GM23248 (cell line): ENCODE data around the gene LBHD1. TPM values are rescaled to one million over a fixed set of nuclear protein-coding genes. Genes with fewer than 3 reads are reported as not detected.

Experiments used
- DNase-seq: peaks from one replicate; pipeline ENCODE4 v3.0.0-alpha.2; 2015
- H2AFZ ChIP-seq: fragments of 200-600 bp; sonication (generic); 2 replicates; pipeline ENCODE4 v1.6.1; 2016; ENCODE audit warnings: antibody characterized with exemption
- H3F3A ChIP-seq: fragments of 200-600 bp; sonication (generic); 2 replicates; pipeline ENCODE4 v1.6.1; 2016; ENCODE audit warnings: mild to moderate bottlenecking, antibody characterized with exemption, mixed run types; ENCODE audit not compliant: insufficient read depth
- H3K27ac ChIP-seq: fragments of 200-600 bp; sonication (generic); 2 replicates; pipeline ENCODE4 v1.5.1; 2016; ENCODE audit warnings: mild to moderate bottlenecking
- H3K27me3 ChIP-seq: fragments of 200-600 bp; sonication (generic); replicated peaks from 2 replicates; pipeline ENCODE4 v1.6.1; 2016; ENCODE audit warnings: mild to moderate bottlenecking; ENCODE audit not compliant: insufficient read depth
- H3K36me3 ChIP-seq: fragments of 200-600 bp; sonication (generic); 2 replicates; pipeline ENCODE4 v1.6.1; 2016; ENCODE audit warnings: low read depth, mild to moderate bottlenecking
- H3K4me1 ChIP-seq: fragments of 200-600 bp; sonication (generic); 2 replicates; pipeline ENCODE4 v1.6.1; 2016; ENCODE audit warnings: mild to moderate bottlenecking; ENCODE audit not compliant: insufficient read depth
- H3K4me2 ChIP-seq: fragments of 200-600 bp; sonication (generic); one replicate; pipeline ENCODE4 v1.6.1; 2016; ENCODE audit warnings: mild to moderate bottlenecking; ENCODE audit not compliant: unreplicated experiment
- H3K4me3 ChIP-seq: fragments of 200-600 bp; sonication (generic); 2 replicates; pipeline ENCODE4 v1.5.1; 2016; ENCODE audit warnings: mild to moderate bottlenecking
- H3K79me2 ChIP-seq: fragments of 200-600 bp; sonication (generic); 2 replicates; pipeline ENCODE4 v1.6.1; 2016; ENCODE audit warnings: mild to moderate bottlenecking; ENCODE audit not compliant: insufficient read depth
- H3K9ac ChIP-seq: fragments of 200-600 bp; sonication (generic); 2 replicates; pipeline ENCODE4 v1.6.1; 2016; ENCODE audit warnings: mild to moderate bottlenecking
- H3K9me2 ChIP-seq: fragments of 200-600 bp; sonication (generic); 2 replicates; pipeline ENCODE4 v1.6.1; 2016; ENCODE audit warnings: mixed run types, mild to moderate bottlenecking, moderate library complexity; ENCODE audit not compliant: insufficient read depth
- H3K9me3 ChIP-seq: fragments of 200-600 bp; sonication (generic); one replicate; pipeline ENCODE4 v1.6.1; 2017; ENCODE audit warnings: low read depth
- H4K20me1 ChIP-seq: fragments of 200-600 bp; sonication (generic); 2 replicates; pipeline ENCODE4 v1.6.0; 2016; ENCODE audit not compliant: insufficient read depth
- EZH2 ChIP-seq: fragments of 200-600 bp; sonication (generic); IDR thresholded peaks from 2 replicates; pipeline ENCODE4 v1.6.1; 2018; ENCODE audit warnings: antibody characterized with exemption, mild to moderate bottlenecking; ENCODE audit not compliant: insufficient read depth, poor library complexity, severe bottlenecking
- EZH2phosphoT487 ChIP-seq: fragments of 200-600 bp; sonication (generic); IDR thresholded peaks from 2 replicates; pipeline ENCODE4 v1.6.1; 2018; ENCODE audit warnings: antibody characterized with exemption, moderate library complexity, mild to moderate bottlenecking, low read depth; ENCODE audit not compliant: insufficient read depth
- WGBS, 2 experiments: methylation state at CpG; one replicate each; pipeline ENCODE4 v1.1.6; 2015 to 2017; ENCODE audit warnings: low lambda C conversion rate in 2 of 2, low coverage in 1 of 2; ENCODE audit errors: missing lambda C conversion rate in 2 of 2; 5-methylcytosine and 5-hydroxymethylcytosine counted together
- in situ Hi-C: fragments of 300-500 bp; cut with MboI; formaldehyde crosslinking; loops from 2 replicates; pipeline ENCODE4 v1.15.0; 2020
- polyA plus RNA-seq: library from polyadenylated mRNA; unstranded; fragments of >200 nt; fragmentation: Nextera tagmentation; extraction: Ambion mirVana; gene quantifications from 2 replicates; pipeline ENCODE4 v1.2.1, GENCODE V29; 2016
- total RNA-seq: library from RNA; depleted of rRNA; stranded (reverse); fragments of >200 nt; shearing (Covaris generic); gene quantifications from 2 replicates; pipeline ENCODE4 v1.2.3, GENCODE V29; 2014

LBHD1 gene
- total and polyA plus RNA-seq, 2 experiments from 2014 or later = 3.6 to 5.8 TPM

- Histone ChIP-seq H3K4me1 (peaks cover 25% of the 10 kb centered on the region), H4K20me1 (no peaks in the 10 kb centered on the region), H3K4me3 (no peak overlapping the region), H3K9me3 (no peaks in the 10 kb centered on the region), H3K4me2 (no peak overlapping the region), H3K9ac (0 out of 2 replicates have a peak overlapping the region, but pooled peaks have one; percentile 13), H3K27ac (no peak overlapping the region; the same call in 1 of the 2 replicates), H3K9me2 (no peaks in the 10 kb centered on the region), H3K36me3 (no peaks in the 10 kb centered on the region; the same call in 1 of the 2 replicates), H2AFZ (no peak overlapping the region), H3K27me3 (no peaks in the 10 kb centered on the region), H3K79me2 (peaks cover 73% of the 10 kb centered on the region), H3F3A (peaks cover 10% of the 10 kb centered on the region; the same call in 1 of the 2 replicates)
- in situ Hi-C loops = no loop called here
- no peak for TF ChIP-seq EZH2
- no peak for DNase-seq
- WGBS, 2 experiments = 85 to 87% methylated on average over 24 of the region's 24 CpGs
These were observed 23.7 kb downstream of the LBHD1 start for GRCh38 chr11:62648185-62648966.

- no peaks in the 10 kb centered on the region for H3K27me3 ChIP-seq
- peaks cover 25% of the 10 kb centered on the region for H3K4me1 ChIP-seq
- H2AFZ ChIP-seq = no peak overlapping the region
- no peak overlapping the region for H3K4me3 ChIP-seq
- peaks cover 76% of the 10 kb centered on the region for H3K79me2 ChIP-seq
- H3F3A ChIP-seq = peaks cover 10% of the 10 kb centered on the region; the same call in 1 of the 2 replicates
- H3K9ac ChIP-seq = 0 out of 2 replicates have a peak overlapping the region, but pooled peaks have one; percentile 13
- peak overlapping the region; percentile 73 for H3K27ac ChIP-seq
- H3K9me2 ChIP-seq = no peaks in the 10 kb centered on the region
- TF ChIP-seq EZH2phosphoT487 (no peak), EZH2 (no peak)
- H3K4me2 ChIP-seq = no peak overlapping the region
- peaks cover 5% of the 10 kb centered on the region for H3K36me3 ChIP-seq
- 33 to 41% methylated on average over 6 of the region's 6 CpGs for WGBS, 2 experiments
- in situ Hi-C loops = no loop called here
- H3K9me3 ChIP-seq = no peaks in the 10 kb centered on the region
- no peaks in the 10 kb centered on the region for H4K20me1 ChIP-seq
- peak; percentile 63 for DNase-seq
These were observed 24.5 kb downstream of the LBHD1 start for GRCh38 chr11:62647609-62648005.

DNA sequence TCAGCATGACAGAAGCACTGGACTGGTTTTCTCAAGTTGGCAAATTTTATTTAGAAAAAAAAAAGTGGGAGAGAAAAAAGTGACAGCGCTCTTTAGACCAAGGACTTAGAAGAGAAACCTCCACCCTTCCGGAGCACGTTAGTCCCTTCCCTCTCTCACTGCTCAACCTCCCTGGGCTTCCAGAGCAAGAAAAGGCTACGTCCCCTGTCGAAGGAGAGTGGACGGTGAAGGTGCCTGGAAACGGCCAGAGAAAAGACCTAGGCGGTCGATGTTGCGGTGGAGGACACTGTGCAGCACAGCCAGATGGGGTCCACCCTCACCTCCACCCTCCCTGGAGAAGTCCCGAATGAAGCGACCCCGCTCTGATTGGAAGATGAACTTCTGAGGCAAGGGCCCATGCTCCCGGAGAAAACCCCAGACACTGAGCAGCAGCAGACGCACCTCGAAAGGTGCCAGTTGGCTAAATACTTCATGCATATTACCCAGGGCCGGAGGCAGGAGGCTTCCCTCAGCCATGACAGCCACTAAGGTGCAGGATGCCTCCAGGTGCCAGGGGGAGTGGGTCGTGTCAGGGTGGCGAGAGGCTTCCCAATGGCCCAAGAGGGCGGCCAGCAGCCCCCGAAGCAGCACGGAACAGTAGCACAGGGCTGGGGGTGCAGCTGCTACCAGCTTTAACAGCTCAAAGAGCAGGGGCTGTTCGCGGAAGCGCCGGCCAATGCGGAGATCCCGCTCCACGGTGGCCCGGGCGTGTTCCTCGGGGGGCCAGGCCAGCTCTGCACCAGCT, 25.1 kb downstream of the LBHD1 start:
- no peaks in the 10 kb centered on the region for H4K20me1 ChIP-seq
- H3F3A ChIP-seq = peaks cover 10% of the 10 kb centered on the region; the same call in 1 of the 2 replicates
- DNase-seq = no peak
- H3K4me3 ChIP-seq = peak overlapping the region; percentile 32
- peaks cover 76% of the 10 kb centered on the region for H3K79me2 ChIP-seq
- no peak overlapping the region for H2AFZ ChIP-seq
- WGBS, 2 experiments = 48 to 49% methylated on average over 32 of the region's 32 CpGs
- peak overlapping the region; percentile 64 for H3K4me2 ChIP-seq
- peaks cover 21% of the 10 kb centered on the region for H3K4me1 ChIP-seq
- in situ Hi-C loops = no loop called here
- peak overlapping the region; percentile 60 for H3K9ac ChIP-seq
- peaks cover 7% of the 10 kb centered on the region for H3K36me3 ChIP-seq
- no peak for TF ChIP-seq EZH2phosphoT487
- no peak for TF ChIP-seq EZH2
- H3K9me3 ChIP-seq = no peaks in the 10 kb centered on the region
- H3K9me2 ChIP-seq = no peaks in the 10 kb centered on the region
- no peaks in the 10 kb centered on the region for H3K27me3 ChIP-seq
- peak overlapping the region; percentile 73 for H3K27ac ChIP-seq

GRCh38 chr11:62645946-62646824, 25.9 kb downstream of the LBHD1 start, which contains the start of gene GANAB:
Gene GANAB (minus strand): TSS chr11:62646613. CDS start chr11:62646599, 14 bp downstream.
- peaks cover 14% of the 10 kb centered on the region for H3K4me1 ChIP-seq
- peaks cover 10% of the 10 kb centered on the region; the same call in 1 of the 2 replicates for H3F3A ChIP-seq
- peak within 1 kb of the TSS; percentile 98 for H3K9ac ChIP-seq
- H2AFZ ChIP-seq = peak within 1 kb of the TSS; percentile 59
- H3K4me3 ChIP-seq = peak within 1 kb of the TSS; percentile 87
- in situ Hi-C loops = no loop called here
- DNase-seq = peak; percentile 100
- no peak for TF ChIP-seq EZH2
- H3K27ac ChIP-seq = peak within 1 kb of the TSS; percentile 91
- no peaks in the 10 kb centered on the region for H3K27me3 ChIP-seq
- peaks cover 76% of the 10 kb centered on the region for H3K79me2 ChIP-seq
- peak within 1 kb of the TSS; percentile 90 for H3K4me2 ChIP-seq
- no peaks in the 10 kb centered on the region for H3K9me2 ChIP-seq
- peaks cover 7% of the 10 kb centered on the region for H3K36me3 ChIP-seq
- H4K20me1 ChIP-seq = no peaks in the 10 kb centered on the region
- 1% methylated on average over 67 to 71 of the region's 73 CpGs for WGBS, 2 experiments
- H3K9me3 ChIP-seq = no peaks in the 10 kb centered on the region
